Activated CD8-positive, alpha-beta memory T cell treated with anti-CD3 and anti-CD28 coated beads, Interleukin-2, amount 50 U/mL, for 48 hours (primary cell): ENCODE data around the gene RAD51B.

ENCODE experiments used
- DNase-seq: peaks from one replicate; pipeline ENCODE4 v3.0.0-alpha.2; 2020

The RAD51B gene

DNA sequence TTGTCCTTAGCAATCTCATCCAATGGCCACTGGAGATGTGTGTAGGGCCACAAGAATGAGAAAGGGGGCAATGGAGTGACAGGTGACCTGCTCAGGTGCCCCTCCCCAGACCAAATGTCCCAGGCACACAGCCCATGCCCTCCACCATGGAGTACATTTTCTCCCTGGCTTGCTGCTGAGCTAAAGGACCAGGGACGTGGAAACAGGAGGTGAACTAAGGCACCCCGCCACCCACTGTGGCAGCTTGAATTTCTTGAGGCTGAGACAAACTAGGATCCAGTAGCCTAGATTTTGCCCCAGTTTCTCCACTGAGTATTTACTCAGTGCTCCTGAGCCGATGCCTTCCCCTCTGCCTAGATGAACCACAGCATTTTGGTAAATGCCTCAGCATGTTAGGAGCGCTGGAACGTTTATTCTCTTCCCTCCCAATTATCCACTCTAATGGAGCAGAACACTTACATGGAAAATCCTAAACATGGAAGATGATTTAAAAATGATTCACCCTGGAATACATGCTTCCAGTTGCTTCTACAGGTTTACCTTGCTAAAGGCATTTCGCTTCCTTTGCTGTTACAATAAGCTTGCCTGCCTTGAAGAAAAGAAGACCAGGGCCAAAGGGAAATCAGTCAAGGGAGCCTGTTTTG, 775.3 kb downstream of the RAD51B start:
- DNase-seq: no peak

DNA sequence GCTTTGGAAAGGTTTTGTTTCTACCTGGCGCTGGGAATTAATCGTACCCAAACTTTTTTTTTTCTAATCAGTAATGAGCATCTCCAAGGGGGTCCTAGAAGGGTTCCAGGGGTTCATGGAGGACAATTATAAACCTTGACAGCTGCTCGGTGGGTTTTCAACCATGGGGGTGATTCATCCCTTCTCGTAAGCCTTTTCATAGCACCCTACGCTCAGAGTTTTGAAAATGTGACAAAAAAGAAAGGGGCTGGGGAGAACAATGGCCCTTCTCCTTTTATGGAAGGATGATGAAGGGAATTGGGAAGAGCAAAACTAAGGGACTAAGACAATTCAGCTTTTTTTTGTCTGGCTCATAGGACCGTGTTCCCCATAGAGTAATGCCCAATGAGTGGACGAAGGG, 776.6 kb downstream of the RAD51B start:
- no peak for DNase-seq

DNA sequence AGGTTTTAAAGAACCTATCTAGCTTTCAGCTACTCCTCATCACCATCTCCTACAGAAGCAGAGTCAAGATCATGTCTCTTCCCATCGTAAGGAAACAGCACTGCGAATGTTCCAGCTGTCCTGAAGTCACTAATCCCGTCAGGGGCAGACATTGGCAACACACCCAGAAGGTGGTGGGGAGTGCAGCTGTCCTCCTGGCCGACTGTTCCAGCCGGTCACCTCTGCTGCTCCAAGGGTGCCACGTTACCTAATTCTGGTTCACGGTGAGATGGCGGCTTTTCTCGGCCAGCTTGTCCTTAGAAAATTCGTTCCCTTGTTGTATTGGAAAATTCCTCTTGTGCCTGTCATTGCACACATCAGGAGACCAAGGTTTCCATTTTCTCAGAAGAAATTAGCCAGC, 777.1 kb downstream of the RAD51B start:
- DNase-seq: no peak

DNA sequence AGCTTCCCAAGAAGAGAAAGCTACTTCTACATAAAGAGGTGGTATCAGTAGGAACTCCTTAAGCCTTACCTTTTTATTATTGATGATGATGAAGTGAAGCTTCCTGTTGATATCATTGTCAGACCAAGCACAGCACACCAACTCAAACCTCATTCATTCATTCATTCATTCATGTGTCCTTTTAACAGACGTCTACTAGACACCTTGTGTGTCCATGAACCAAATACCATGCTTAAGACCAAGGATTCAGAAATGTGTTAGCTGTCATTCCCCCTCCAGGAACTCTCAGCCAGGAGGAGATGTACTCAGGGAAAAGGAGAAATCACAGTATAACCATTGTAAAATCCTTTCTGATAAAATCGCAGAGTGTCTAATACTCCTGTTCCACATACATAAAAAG, 778.5 kb downstream of the RAD51B start:
- no peak for DNase-seq

DNA sequence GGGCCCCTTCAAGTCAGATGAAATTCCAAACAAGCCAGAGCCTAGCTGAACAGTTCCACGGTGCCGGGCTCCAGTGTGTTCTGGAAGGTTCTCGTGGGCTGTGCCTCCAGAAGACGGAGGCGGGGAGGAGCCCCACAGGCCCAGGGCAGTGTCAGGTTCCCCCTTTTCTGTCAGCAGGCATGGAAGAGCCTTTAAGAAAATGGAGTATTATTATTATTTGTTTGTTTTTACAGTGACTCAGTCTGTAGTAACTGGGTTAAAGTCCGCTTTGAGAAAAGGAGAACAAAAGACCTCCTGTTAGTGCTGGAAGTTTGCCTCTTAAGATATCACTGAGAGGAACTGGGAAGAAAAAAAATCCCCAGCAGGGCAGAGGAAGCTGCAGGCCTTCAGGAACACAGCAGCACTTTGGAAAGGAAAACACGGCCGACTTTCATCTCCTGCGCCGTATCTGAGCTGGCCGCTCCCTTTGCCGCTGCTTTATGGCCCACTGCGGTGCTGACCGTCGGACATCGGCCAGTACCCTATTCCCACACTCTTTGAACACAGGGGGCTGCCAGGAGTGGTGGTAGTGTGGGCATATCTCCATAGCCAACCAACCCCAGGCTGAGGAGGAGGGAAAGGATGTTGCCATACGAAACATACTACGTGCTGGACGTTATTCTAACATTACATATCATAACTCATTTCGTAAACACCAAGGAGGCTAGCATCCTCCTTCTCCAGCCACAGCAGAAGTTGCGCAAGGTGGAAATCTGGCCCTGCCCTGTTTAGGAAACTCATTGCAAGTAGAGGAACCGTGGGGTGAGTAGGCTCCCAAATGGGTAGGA, 779.3 kb downstream of the RAD51B start:
- no peak for DNase-seq

DNA sequence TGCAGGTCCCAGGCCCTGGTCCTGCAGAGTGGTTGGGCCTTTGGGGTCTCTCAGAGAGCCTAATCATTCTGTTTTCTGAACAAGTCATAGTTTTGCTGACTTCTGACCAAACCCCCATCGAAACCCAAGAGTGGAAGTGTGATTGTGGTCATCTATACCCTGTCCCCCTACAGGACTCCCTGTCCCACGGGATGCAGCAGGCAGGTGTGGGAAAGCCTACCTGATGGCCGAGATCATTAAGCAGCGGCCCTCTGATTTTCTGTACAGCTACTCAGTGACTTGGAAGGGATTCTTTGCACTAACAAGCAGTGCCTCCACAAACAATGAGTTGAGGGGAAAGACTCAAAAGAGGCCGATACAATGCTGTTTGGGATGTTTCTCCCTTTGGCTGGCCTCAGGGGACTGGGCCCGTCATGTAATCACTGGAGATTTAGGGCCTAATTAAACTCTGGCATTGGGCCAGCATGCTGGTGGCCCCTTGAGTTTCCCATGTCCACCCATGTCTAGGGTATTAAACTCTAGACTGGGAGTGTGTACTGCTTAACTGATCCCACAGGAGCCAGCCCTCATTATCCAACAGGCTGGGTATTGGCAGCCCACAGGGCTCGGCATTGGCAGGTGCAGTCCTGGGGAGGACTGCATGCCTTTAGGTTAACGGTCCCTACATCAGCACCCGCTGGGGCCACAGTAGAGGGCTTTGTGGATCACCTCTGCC, 780.5 kb downstream of the RAD51B start:
- DNase-seq: no peak

DNA sequence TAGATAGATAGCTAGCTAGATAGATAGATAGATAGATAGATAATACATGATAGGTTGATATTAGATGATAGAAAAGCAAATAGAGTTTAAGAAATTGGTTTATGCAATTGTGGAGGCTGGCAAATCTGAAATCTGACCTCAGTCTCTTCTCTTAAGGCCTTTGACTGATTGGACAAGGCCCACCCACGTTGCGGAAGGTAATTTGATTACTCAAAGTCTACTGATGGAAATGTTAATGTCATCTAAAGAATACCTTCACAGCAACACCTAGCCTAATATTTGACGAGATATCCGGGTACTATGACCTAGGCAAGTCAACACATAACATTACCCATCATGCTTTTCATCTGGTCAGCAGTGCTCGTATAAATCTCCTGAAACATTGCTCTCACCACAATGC, 782.9 kb downstream of the RAD51B start:
- no peak for DNase-seq

DNA sequence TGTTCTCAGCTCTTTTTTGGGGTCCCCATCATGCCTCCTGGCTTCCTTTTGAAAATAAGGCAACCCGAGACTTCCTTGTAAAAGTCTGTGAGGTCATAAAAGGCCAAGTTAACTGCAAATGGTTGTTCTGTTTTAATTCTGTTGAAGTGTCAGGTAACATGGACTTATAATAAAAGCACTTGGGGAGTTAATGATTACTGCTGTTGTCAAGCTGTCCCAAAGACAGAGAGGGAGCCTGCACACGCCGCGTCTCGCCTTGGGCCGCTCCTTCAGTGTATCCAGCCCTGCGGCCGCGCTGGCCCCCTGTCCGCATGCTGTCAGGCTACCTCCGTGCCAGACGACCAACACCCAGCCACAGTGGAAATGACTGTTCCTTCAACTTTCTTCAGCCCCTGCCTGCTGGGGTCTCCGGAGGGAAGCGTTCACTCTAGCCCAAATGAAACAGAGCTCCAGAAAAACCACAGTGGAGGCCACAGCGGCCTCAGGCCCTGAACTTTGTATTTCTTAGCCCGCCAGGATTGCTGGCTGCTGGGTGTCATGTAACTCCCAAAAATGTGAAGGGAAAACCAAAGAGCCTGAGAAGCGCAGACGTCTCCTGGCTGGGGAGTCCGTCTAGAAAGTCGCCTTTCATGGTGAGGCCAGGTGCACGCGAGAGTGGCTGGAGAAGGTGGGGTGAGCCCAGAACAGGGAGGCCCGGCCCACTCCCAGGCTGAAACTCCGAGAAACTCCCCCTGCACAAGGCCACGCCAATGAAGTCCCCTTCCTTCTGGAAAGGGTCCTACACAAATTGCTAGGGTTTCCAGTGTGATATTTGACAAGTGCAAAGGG, 784.2 kb downstream of the RAD51B start:
- DNase-seq: no peak

DNA sequence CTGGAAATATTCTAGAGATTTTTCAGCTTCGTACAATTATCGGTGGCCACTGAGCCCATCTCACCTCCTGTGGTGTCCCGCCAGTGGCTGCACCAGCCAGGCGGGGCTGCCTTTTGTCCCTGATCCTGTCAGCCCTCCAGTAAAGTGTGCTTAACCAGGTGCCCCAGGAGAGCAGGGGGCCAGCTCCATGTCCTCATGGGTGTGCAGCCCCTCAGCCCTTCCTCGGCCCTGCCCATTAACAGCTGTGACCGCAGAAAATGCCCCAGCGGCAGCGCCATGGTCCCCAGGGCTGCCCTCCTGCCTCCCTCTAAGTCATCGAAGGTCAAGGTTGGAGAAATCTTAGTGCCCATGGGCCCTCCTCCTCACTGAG, 784.8 kb downstream of the RAD51B start:
- no peak for DNase-seq

DNA sequence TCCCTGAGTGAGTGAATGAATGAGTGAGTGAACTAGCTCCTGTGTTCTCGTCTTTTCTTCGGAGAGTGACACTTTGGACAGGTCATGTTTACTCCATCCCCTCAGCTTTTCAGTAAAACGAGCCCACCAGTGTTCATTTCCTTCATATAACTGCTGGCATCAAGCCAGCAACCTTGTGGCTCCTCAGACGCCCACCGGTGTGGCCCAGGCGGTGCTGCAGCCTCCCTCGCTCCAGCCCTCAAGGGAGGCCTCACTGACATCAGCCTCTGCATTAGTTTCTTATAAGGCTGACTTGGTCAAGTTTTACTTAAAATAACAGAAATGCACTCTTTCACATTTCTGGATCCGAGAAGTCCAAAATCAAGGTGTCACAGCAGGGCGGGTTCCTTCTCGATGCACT, 785.2 kb downstream of the RAD51B start:
- DNase-seq: no peak

DNA sequence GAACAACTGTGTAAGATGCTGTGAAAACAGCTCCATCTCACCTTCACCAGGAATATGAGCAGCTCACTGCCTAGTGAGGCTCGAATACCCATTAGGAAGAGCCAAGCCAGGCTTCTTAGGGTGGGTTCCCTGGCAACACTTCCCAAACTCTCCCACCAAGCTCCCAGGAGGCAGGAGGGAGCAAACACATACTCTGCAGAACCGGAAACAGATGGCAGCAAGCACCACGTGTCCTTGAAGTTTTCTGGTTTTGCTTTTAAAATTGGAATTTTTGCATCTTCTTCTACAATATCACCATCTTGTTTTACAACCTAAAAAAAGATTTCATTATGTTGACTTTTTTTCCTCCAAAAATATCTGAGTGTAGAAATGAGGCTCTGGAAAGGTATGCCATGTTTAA, 786.6 kb downstream of the RAD51B start:
- DNase-seq: no peak

DNA sequence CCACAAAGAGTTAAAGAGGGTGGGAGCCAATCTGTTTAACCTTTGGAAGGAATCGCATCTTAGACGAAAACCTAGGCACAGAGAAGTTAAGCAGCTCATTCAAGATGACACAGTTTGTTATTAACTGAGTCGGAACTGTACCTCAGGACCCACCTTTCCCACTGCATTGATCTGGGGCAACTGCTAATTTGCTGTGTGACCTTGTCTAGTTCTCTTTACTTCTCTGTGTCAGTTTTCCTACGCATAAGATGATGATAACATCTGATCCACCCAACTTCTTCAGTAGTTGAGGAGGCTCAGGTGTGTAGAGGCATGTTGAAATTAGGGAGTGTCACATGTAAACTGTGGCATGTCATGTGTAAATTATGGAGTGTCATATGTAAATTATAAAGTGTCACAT, 787.1 kb downstream of the RAD51B start:
- no peak for DNase-seq

DNA sequence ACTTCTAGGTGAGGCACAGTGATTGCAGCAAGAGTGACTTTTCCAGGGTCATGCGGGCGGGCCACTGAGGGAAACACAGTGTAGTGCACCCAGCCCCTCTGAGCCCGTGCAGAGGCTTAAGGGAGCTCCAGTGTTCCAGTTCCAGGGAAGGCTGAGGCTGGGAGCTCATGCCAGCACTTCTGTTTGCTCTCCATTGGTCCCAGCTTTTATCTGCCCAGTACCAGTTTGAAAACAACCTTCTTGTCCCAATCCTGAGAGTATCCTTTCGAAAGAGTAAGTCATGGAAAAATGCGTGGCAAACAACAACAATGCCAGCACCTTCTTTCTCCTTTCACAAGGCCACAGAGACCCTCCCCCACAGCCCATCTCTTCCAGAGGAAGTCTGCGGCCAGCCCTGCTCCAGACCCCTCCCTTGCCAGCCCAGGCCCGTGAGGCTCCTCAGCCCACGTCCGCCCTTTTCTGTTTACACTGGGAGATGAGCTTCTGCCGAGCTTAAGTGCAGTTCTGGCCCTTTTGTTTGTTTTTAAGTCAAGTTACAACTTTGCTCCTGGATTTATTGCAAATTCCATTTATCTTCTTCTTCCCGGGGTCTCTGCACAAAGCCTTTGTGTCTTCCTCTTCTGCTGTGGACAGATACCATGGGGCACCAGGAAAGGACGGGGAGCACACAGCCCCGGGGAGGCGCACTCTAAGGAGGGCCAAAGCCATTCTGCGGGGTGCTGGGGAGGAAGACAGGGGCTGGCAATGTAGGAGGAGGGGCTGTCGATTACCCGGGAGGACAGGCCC, 787.7 kb downstream of the RAD51B start:
- no peak for DNase-seq

DNA sequence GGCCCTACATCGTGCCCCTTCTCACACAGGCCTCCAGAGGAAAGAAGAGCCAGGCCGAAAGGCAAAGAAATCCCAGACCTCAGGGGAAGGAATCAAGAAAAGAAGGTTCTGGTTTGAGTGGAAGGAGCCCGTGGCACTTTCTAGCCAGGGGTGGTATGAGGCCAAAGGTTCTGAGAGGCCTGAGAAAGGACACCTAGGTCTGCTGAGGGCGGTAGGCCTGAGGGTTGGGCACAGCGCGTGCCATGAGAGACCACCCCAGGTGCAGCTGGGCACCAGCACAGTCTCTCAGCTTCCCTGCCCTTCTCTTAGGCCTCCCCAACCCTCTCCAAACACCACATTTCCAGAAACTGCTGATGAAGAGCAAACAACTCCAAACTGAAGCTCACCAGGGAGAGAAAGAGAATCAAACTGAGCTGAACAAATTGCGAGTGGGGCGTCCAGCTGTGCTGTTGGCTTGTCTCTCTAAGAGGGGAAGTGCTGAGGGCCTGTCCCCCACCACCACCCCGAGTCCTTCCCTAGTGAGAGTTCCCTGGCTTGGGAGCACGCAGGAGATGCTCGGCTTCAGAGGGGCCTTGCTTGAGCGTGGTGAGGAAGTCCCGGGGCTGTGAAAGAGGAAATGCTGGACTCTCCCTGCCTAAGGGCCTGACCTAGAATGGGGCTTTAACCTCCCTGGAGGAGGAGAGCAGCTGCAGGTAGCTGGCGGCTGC, 788.4 kb downstream of the RAD51B start:
- DNase-seq: no peak

DNA sequence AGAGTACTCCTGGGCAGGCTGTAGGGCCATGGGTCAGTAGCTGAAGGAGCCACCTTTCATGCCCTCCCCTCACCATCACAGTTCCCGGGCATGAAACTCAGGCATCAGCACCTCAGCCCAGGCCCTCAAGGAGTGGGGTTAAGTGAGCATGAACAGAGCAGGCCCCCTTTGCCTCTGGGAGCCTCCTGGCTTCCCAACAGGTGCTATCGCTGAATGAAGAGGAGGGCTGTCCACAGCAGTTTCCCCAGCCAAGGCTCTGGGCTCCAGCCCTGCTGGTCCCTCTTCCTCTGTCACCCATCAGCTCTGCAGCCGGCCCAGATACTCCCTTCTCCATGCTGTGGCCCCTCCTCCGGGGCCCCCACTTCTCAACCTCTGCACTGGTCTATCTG, 789.0 kb downstream of the RAD51B start:
- no peak for DNase-seq

DNA sequence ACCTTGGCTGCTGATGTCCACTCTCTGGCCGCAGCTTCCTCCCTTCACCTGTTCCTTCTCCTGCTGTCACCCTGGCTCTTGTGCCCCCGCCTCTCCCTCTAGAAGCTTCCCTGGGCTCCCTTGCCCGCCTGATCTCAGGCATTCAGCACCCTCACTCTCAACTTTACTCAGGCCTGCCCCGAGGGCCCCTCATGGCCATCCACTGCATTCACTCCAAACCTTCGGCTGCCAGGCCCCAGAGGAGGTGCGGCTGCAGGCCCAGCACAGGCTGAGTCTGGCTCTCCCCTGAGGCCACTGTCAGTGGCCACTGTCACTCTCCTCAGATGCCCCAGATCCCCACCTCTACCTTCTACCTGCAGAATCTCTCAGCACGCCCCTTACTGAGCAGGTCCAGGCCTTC, 789.4 kb downstream of the RAD51B start:
- no peak for DNase-seq

DNA sequence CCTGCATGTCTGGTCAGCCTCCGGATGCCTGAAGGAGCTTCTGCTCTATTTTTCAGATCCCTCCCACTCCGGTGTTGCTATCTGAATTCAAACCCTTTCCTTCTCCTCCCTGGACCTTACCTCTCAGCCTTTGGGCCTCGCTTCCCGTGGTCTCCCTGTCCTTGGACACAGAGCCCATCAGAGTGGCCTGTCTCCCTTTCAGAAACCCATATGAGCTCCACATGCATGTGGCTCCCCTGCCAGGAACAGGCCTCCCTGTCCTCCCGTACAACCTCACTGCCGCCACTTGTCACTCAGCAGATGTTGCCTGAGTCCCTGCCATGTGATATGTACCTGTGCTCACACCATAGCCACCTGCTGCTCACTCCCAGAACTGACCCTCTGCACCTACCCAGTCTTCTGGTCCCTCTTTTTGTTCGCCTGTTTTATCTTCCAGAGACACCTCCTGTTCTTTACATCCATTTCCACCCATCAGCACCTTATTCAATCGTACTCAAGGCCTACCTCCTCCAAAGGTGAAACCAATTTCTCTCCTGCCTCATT, 790.7 kb downstream of the RAD51B start:
- no peak for DNase-seq

DNA sequence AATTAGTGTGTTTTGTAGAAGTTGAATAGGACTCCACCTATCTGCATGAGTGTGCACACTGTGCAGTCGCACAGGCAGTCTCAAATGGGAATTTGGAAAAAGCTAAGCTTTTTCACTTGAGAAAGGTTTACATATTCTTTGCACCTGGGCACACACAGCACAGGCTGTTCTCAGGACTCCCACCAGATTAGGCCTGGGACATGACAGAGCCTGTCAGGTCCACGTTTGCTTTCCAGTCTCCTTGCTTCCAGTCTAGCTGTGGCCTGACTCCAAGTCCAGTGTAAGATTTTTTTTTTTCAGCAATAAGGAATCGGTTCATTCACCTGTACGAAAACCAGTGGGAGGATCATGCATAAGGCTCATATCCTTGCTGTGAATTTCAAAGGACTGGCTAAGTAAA, 792.0 kb downstream of the RAD51B start:
- no peak for DNase-seq

DNA sequence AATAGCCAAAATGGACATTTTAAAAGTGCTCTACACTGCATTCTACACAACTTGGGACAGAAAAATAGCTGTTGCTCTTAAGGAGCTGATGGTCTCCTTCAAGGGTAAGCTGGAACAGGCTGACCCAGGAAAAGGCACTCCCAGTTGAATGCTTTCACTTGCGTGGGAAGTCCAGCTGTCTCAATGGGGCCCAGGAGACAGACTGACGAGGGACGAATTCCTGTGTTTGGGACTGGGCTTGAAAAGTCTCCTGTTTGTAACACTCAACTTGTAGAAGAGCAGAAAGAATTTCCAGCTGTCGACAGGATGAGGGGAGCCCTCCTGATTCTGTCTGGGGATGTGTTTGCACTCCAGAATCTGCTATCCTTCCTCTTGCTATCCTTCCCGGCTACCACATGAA, 792.5 kb downstream of the RAD51B start:
- DNase-seq: no peak

DNA sequence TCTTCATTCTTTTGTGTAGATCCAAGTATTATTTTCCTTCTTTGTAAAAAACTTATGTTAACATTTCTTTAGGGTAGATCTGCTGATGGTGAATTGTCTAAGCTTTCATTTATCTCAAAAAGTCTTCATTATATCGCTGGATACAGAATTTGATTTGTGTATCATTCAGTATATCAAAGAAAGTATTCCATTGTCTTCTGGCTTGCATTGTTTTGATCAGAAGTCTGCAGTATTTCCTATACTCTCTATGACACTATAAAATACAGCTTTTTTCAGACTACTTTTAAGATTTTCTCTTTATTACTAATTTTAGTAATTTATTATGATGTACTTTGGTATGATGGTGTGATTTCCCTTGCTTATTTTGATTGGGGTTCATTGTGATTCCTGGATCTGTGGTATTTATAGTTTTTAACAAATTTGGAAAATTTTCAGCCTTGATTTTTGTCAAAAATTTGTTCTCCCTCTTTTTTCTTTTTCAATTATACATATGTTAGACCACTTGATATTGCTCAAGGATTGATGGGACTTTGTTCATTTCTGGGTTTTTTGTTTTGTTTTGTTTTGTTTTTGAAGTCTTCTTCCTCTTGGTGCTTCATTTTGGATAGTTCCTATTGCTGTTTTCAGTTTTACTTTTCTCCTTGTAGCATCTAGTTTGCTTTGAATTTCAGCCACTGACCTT, 796.8 kb downstream of the RAD51B start:
- no peak for DNase-seq
